ENCODE data around the gene TAF1A.

- TF ChIP-seq TAF1 (IDR thresholded peaks at IDR 0.05; ENCODE audit: borderline replicate concordance, insufficient read depth, low read length) = no peak
- TF ChIP-seq POLR2AphosphoS5 (IDR thresholded peaks at IDR 0.05; ENCODE audit: low read depth, low read length) = no peak
- no peak for TF ChIP-seq REST (IDR thresholded peaks at IDR 0.05; ENCODE audit: insufficient read depth in 1 of 2, low read depth in 2 of 2, low read length in 2 of 2)
- TF ChIP-seq SIN3A (IDR thresholded peaks at IDR 0.05; ENCODE audit: borderline replicate concordance, insufficient read depth, low read length) = no peak
Observed at GRCh38 chr1:222588135-222588534, 1.6 kb downstream of the TAF1A start.

Measured in PFSK-1 (cell line).